ENCODE measurements around the gene DPY30. TPM values are rescaled to one million over a fixed set of nuclear protein-coding genes. Genes with fewer than 3 reads are reported as not detected.

The DPY30 gene
- total and polyA plus RNA-seq, 2 experiments from 2014 or later, result 156 to 518 TPM

- no peaks in the 10 kb centered on the region for H3K9me2 ChIP-seq (ENCODE audit: insufficient read depth)
- H3K9me3 Mint-ChIP-seq, result no peaks in the 10 kb centered on the region
- TF ChIP-seq CTCF (conservative IDR thresholded peaks at IDR 0.05; ENCODE audit: low read depth in 2 of 2) (no peak), ETS1 (IDR thresholded peaks at IDR 0.05) (no peak), NANOG (IDR thresholded peaks at IDR 0.05; ENCODE audit: borderline replicate concordance) (peak; percentile 32; the same call in 1 of the 2 replicates), POLR2AphosphoS5 (IDR thresholded peaks at IDR 0.05; ENCODE audit: low read depth) (no peak), EZH2phosphoT487 (IDR thresholded peaks at IDR 0.05; ENCODE audit: unreplicated experiment) (no peak)
- peaks cover 24% of the 10 kb centered on the region for H3K4me1 Mint-ChIP-seq
- peaks cover 12% of the 10 kb centered on the region for H3K4me1 ChIP-seq (ENCODE audit: insufficient read depth)
- no peaks in the 10 kb centered on the region for H3F3A ChIP-seq (replicated peaks; ENCODE audit: low read depth)
- H4K20me1 ChIP-seq (replicated peaks; ENCODE audit: insufficient read depth), result peaks cover 45% of the 10 kb centered on the region
- H3K27me3 Mint-ChIP-seq (ENCODE audit: insufficient read depth, low read depth, poor library complexity), result peaks cover 4% of the 10 kb centered on the region
- H3K4me3 ChIP-seq, result no peak overlapping the region
- no peak overlapping the region for H3K4me3 Mint-ChIP-seq
- peaks cover 99% of the 10 kb centered on the region for H3K79me2 ChIP-seq (replicated peaks; ENCODE audit: insufficient read depth)
- peak; percentile 96 for ATAC-seq
- peak overlapping the region; percentile 1; the same call in 1 of the 2 replicates for H3K4me2 ChIP-seq
- H3K36me3 Mint-ChIP-seq (ENCODE audit: low read depth), result no peaks in the 10 kb centered on the region
- no peak overlapping the region for H3K27ac ChIP-seq (ENCODE audit: low read depth)
- H3K27ac Mint-ChIP-seq, result no peak overlapping the region
- DNase-seq (ENCODE audit: low spot score), result peak; percentile 71
- no peaks in the 10 kb centered on the region for H3K36me3 ChIP-seq (ENCODE audit: insufficient read depth)
- no peaks in the 10 kb centered on the region for H3K27me3 ChIP-seq (ENCODE audit: insufficient read depth)
- H2AFZ ChIP-seq, result no peak overlapping the region
These were observed 58.8 kb downstream of the DPY30 start for GRCh38 chr2:31980674-31981356.

- TF ChIP-seq CREB1 (CRISPR knock-in tag; IDR thresholded peaks at IDR 0.05; ENCODE audit: low read depth) (no peak), JUNB (IDR thresholded peaks at IDR 0.05; ENCODE audit: unreplicated experiment) (no peak)
- Histone ChIP-seq H3K79me2 (replicated peaks; ENCODE audit: insufficient read depth) (peaks cover 99% of the 10 kb centered on the region), H3K9me2 (ENCODE audit: insufficient read depth) (no peaks in the 10 kb centered on the region), H2AFZ (no peak overlapping the region), H3K27me3 (ENCODE audit: insufficient read depth) (no peaks in the 10 kb centered on the region), H4K20me1 (replicated peaks; ENCODE audit: insufficient read depth) (peaks cover 40% of the 10 kb centered on the region), H3K4me1 (ENCODE audit: insufficient read depth) (peaks cover 12% of the 10 kb centered on the region), H3K4me2 (no peak overlapping the region), H3F3A (replicated peaks; ENCODE audit: low read depth) (no peaks in the 10 kb centered on the region), H3K27ac (ENCODE audit: low read depth) (no peak overlapping the region), H3K36me3 (ENCODE audit: insufficient read depth) (no peaks in the 10 kb centered on the region), H3K4me3 (no peak overlapping the region)
- no peaks in the 10 kb centered on the region for H3K36me3 Mint-ChIP-seq (ENCODE audit: low read depth)
- no peak overlapping the region for H3K27ac Mint-ChIP-seq
- H3K4me1 Mint-ChIP-seq, result peaks cover 24% of the 10 kb centered on the region
- H3K27me3 Mint-ChIP-seq (ENCODE audit: insufficient read depth, low read depth, poor library complexity), result peaks cover 4% of the 10 kb centered on the region
- H3K4me3 Mint-ChIP-seq, result no peak overlapping the region
- no peak for ATAC-seq
- no peaks in the 10 kb centered on the region for H3K9me3 Mint-ChIP-seq
- DNase-seq (ENCODE audit: low spot score), result no peak
These were observed 59.6 kb downstream of the DPY30 start for GRCh38 chr2:31979956-31980355.

- no peaks in the 10 kb centered on the region for H3K36me3 Mint-ChIP-seq (ENCODE audit: low read depth)
- Histone ChIP-seq H2AFZ (no peak overlapping the region), H3F3A (replicated peaks; ENCODE audit: low read depth) (no peaks in the 10 kb centered on the region), H3K36me3 (ENCODE audit: insufficient read depth) (no peaks in the 10 kb centered on the region), H3K79me2 (replicated peaks; ENCODE audit: insufficient read depth) (peaks cover 99% of the 10 kb centered on the region), H3K27me3 (ENCODE audit: insufficient read depth) (no peaks in the 10 kb centered on the region), H3K4me1 (ENCODE audit: insufficient read depth) (peaks cover 12% of the 10 kb centered on the region), H3K4me3 (no peak overlapping the region), H3K9me2 (ENCODE audit: insufficient read depth) (no peaks in the 10 kb centered on the region), H4K20me1 (replicated peaks; ENCODE audit: insufficient read depth) (peaks cover 44% of the 10 kb centered on the region), H3K27ac (ENCODE audit: low read depth) (no peak overlapping the region), H3K4me2 (no peak overlapping the region)
- no peaks in the 10 kb centered on the region for H3K27me3 Mint-ChIP-seq (ENCODE audit: insufficient read depth, low read depth, poor library complexity)
- DNase-seq (ENCODE audit: low spot score), result no peak
- ATAC-seq, result no peak
- no peak overlapping the region for H3K27ac Mint-ChIP-seq
- no peaks in the 10 kb centered on the region for H3K9me3 Mint-ChIP-seq
- H3K4me1 Mint-ChIP-seq, result peaks cover 22% of the 10 kb centered on the region
- no peak overlapping the region for H3K4me3 Mint-ChIP-seq
- TF ChIP-seq EZH2phosphoT487 (IDR thresholded peaks at IDR 0.05; ENCODE audit: unreplicated experiment) (no peak), REST (IDR thresholded peaks at IDR 0.05; ENCODE audit: unreplicated experiment) (no peak), STAT1 (IDR thresholded peaks at IDR 0.05; ENCODE audit: unreplicated experiment) (no peak), ZNF114 (CRISPR knock-in tag; IDR thresholded peaks at IDR 0.05) (no peak), JUNB (IDR thresholded peaks at IDR 0.05; ENCODE audit: unreplicated experiment) (no peak), NANOG (IDR thresholded peaks at IDR 0.05; ENCODE audit: borderline replicate concordance) (no peak), POLR2AphosphoS5 (IDR thresholded peaks at IDR 0.05; ENCODE audit: low read depth) (no peak)
These were observed 60.6 kb downstream of the DPY30 start for GRCh38 chr2:31979018-31979417.
